Fibroblast of skin of abdomen (primary cell): ENCODE results near the gene MCAT.
"Not testable (repeated sequence)": the region's sequence is repeated elsewhere in the genome, so short reads cannot be mapped to it uniquely, and the experiment has no call there.

Experiments
- DNase-seq: peaks from one replicate; pipeline ENCODE4 v3.0.0-alpha.2; 2013

The MCAT gene

DNA sequence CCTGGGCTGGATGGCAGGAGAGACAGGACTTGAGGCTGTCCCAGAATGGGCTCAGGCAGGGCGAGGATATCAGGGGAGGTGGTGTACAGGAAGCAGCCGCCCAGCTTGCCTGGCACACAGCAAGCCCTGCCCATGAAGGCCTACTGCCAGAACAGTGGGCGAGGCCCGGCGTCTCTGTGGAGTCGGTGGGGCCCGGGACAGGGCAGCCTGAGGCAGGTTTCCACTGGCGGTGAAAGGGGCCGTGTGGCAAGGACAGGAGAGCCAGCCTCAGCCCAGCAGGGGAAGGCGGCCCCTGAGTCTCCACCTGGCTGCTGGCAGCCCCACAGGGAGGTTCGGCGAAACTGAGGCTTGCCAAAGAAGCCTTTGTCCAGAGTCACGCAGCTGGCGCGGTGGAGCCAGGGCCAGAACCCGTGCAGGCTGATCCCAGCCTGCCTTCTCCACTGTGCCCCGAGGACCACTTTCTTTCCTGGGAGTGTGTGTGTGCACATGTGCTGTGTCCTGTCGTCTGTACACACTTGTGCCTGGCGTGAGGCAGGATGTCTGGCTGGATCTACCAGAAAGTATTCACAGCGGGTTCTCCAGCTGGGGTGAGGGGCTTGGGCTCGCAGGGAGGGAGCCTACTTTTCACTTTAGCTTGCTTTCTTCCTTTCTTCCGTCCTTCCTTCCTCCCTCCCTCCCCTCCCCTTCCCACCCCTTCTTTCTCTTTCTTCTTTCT lies 9.3 kb upstream of the MCAT start:
- peak; percentile 30 for DNase-seq

DNA sequence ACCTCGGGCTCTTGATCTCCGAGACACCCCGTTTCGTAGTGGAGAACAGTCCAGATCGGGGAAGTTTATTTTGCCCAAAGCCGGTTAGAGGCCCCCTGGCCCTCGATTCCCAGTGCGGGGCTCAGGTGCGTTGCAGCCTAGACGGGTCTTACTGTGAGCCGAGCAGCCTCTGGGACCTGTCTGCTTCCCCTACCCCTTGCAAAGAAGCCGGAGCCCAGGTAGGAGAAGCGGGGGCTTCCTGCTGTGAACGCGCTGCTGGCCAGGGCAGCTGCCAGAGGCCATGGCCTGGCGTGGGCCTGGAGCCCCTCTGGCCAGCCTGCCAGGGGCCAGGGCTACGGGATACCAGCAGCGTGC lies 8.8 kb upstream of the MCAT start:
- DNase-seq, result no peak

DNA sequence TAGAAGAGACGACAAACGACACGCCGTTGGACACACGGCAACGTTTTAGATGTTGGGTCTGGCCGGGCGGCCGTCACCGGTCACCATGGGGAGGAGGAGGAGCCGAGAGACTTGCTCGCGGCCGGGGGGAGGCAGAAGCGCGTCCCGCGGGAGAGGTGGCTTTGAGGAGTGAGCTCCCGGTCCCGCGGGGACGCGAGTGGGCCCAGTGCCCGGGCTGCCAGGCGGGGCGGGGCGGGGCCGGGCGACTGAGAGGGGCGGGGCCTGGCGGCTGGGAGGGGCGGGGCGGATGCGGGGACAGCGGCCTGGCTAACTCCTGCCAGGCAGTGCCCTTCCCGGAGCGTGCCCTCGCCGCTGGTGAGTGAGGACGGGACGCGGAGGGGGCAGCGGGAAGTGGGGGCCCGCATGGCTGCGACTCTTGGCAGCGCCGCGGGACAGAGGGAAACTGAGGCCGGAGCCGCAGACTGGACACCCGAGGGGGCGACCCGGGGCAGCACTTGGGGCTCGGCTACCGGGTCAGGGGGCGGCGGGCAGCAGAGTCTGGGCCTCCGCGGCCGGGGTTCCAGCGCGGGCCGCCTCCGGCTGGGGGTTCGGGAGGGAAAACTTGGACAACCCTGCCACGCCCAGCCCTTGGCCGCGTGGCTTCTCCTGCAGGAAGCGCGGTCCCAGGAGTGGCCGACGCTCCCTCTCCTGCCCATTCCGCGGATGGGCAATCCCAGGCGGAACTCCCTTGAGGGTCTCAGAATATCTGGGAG lies 8.2 kb upstream of the MCAT start, which contains the start of gene TSPO:
TSPO (plus strand) TSS at position 309 of the 752 bp plus-strand sequence. CDS start 7,680 bp downstream, outside the sequence.
- peak; percentile 51 for DNase-seq

DNA sequence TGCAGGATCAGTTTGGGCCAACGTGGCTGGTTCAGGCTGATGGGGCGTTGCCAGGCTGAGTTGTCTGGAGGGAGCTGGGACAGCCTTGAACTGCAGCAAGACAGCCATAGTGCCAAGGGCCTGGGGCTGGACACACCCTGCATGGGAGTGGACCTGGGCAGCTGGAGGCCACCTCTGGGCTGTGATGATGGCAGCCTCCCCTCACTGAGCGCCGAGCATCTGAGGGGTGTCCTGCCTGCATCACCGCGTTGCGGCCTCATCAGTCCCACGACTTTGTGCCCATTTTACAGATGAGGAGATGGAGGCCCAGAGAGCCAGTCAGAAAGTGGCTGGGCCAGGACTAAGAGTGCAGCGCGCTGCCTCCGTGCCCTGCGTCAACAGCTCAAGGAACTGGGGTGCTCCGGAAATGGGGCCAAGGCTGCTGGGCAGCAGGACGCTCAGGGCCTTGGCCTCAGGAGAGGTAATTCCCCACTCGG lies 7.6 kb upstream of the MCAT start:
- DNase-seq, result no peak

DNA sequence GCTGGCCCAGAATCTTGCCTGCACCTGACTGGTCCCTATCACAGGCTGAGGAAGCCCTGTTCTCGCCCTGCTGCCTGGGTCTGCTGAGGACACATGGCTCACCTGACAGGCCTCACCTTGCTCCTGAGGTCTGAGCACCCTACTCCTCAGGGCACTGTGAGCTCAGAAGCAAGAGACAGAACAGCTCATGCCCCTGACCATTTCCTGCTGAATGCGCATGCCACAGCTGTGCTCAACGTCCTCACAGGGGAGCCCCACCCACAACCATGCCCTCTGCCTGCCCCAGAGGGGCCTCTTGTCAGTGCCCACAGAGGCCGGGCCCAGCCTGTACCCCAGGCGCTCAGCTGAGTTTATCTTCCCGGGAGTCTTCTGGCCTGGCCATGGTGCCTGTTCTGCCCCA lies 5.4 kb upstream of the MCAT start:
- no peak for DNase-seq

DNA sequence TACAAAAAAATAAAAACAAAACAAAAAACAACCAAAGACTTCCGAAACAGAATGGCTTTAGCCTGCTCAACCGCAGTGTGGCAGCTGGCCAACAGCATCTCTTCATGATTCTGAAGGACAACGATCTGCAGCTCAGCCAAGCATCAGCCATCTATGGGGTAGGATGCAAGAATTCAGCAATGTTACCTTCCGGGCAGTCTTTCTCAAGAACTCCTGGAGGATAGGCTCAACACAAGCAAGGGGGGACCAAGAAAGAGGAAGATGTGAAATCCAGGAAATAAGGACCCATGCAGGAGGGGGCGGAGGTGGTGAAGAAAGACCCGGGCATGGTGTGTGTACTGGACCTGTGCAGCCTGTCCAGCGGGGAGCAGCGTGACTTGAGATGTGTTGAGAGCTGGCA lies 4.6 kb upstream of the MCAT start:
- no peak for DNase-seq

DNA sequence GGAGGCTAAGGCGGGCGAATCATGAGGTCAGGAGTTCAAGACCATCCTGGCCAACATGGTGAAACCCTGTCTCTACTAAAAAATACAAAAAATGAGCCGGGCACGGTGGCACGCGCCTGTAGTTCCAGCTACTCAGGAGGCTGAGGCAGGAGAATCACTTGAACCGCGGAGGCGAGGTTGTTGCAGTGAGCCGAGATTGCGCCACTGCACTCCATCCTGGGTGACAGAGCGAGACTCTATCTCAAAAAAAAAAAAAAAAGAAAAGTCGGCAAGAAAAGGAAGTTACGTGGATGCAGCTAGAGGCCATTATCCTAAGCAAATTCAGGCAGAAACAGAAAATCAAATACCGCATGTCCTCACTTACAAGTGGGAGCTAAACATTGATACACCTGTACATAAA lies 3.1 kb upstream of the MCAT start:
- not testable (repeated sequence) for DNase-seq

DNA sequence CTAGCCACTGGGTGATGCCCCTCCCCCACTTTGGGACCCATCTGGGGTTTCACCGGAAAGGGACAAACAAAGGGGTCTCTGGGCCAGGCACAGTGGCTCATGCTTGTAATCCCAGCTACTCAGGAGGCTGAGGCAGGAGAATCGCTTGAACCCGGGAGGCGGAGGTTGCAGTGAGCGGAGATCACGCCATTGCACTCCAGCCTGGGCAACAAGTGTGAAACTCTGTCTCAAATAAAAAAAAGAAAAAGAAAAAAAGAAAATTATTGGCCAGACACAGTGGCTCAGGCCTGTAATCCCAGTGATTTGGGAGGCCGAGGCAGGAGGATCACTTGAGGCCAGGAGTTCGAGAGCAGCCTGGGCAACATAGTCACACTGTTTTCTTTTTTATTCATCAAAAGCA lies 2.2 kb upstream of the MCAT start:
- not testable (repeated sequence) for DNase-seq

DNA sequence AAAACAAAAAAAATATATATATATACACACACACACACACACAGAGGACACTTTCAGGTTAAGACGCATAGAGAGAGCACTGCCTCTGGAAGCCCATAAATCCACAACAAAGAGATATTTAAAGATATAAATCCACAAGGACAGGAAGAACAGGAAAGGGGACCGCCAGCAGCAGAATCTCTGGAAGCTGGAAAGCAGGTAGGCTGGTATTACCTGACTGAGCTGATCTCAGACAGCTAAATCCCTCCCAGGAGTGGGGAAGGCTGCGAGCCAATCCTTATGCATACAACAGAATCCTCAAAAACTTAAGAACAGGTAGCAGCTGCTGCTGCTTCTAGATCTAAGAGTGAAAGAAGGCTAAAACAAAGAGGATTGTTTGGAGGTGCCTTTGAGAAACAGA lies 1.8 kb upstream of the MCAT start:
- no peak for DNase-seq

DNA sequence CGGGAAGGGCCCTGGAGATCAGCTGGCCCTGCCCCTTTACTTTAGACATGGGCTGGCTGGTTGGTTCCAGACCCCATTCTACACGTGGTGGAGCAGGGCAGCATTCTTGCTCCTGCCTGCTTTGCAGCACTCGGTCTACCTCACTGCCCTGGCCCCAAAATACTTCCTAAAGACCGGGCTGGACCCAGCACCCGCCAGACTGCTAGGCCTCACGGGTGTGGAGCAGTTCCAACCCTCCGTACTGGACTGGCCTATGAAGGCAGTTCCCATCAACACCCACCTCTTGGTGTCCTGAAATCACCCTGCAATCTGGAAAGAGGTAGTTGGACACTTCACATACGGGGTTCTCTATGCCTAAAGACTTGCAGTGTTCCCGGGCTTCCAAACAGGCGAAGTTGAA lies 6.4 kb downstream of the MCAT start:
- DNase-seq, result no peak

DNA sequence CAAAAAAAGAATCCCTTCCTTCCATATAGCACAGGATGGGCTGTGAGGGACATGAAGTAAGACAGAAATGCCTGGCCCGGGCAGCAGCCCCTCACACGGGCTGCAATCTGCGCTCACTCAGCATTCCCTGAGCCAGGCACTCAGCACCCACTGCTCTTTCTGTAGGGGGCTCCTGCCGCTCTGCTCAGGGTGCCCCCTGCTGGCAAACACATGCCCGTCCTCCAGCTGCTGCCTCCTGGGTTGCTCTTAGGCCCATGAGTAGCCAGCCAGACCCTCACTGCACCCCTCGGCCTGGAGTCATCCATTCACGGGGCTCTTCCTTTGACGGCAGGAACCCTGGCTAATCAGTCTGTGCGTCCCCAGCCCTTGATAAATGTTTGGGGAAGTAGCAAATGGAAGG lies 6.9 kb downstream of the MCAT start:
- DNase-seq, result peak; percentile 17

DNA sequence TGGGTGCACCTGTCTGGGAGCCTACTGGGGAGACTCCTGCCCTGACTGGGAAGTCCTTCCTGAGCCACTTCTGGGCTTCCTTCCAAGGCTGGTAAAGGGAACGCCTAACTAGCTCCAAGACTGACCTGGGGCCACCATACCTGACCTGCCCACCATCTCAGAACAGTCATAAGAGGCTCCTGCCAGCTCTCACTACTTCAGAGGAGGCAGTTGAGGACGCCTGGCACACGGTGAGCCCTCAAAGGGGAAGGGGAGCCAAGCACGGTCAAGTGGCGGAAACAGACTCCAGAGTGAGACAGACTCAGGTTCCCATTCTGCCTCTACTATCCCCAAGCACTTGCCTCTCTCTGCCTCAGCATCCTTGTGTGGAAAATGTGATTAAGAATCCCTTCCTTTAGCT lies 7.6 kb downstream of the MCAT start:
- DNase-seq, result no peak

DNA sequence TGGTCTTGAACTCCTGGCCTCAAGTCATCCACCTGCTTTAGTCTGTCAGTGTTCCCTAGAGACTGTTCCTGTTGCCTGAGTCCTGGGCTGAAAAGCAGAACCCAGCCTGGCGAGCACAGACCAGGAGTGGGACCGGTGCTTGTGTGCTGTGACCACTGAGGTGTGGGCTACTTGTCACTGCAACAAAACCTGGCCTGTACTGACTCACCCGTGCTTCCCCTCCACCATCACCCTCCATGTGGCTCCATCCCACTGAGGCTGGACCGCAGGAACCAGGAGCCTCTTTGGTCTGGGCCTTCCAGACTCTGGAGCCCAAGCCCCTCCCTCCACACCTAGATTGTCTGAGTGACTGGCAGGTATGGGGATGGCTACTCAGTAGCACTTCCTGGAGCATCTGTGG lies 8.6 kb downstream of the MCAT start:
- no peak for DNase-seq

DNA sequence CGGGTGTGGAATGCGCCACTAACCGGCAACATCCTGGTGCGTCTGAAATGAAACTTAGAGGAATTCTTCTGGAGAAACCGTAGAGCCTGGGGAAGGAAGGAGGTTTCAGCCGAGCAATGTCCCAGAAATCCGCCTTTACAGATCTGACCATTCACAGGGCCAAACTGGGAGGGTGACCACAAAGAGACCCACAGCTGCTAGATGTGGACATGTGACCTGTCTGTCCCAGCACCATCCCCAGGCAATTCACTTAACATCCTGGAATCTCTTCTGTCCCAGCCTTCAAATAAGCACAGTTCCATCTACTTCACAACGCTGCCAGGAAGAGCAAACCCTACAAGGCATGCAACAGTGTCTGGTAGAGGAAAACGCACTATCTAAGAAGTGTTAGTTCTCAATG lies 9.8 kb downstream of the MCAT start:
- no peak for DNase-seq

DNA sequence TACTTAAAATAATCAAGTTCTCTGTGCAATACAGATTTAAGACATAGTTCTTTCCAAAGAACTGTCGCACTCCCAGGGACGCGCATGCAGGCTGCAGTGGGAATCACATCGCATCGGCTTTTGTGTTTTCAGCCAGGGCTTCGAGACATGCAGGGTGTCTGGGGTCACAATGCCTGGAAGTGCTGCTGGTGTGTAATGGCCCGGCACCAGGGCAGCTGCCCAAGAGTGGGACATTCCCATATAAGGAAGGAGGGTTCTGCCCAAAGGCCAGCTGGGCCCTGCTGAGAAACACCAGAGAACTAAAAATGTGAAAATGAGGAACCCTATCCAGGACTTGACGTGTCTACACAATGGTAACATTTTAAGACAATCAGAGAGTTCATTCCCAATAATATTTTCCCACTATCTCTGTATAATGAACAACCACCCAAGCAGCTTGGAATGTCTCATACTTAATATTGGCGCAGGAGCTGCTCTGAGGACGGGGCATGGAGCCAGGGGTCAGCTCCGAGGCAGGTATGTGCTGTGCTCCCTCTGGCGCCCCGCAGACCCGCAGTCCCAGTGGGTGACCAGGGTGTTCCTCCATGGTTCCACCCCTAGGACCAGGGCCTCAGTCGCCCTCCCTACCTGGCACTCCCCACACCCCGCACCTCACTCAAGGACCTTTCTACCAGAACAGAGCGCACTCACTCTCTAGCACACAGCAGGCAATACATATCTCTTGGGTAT lies 11.3 kb downstream of the MCAT start:
- DNase-seq, result no peak

DNA sequence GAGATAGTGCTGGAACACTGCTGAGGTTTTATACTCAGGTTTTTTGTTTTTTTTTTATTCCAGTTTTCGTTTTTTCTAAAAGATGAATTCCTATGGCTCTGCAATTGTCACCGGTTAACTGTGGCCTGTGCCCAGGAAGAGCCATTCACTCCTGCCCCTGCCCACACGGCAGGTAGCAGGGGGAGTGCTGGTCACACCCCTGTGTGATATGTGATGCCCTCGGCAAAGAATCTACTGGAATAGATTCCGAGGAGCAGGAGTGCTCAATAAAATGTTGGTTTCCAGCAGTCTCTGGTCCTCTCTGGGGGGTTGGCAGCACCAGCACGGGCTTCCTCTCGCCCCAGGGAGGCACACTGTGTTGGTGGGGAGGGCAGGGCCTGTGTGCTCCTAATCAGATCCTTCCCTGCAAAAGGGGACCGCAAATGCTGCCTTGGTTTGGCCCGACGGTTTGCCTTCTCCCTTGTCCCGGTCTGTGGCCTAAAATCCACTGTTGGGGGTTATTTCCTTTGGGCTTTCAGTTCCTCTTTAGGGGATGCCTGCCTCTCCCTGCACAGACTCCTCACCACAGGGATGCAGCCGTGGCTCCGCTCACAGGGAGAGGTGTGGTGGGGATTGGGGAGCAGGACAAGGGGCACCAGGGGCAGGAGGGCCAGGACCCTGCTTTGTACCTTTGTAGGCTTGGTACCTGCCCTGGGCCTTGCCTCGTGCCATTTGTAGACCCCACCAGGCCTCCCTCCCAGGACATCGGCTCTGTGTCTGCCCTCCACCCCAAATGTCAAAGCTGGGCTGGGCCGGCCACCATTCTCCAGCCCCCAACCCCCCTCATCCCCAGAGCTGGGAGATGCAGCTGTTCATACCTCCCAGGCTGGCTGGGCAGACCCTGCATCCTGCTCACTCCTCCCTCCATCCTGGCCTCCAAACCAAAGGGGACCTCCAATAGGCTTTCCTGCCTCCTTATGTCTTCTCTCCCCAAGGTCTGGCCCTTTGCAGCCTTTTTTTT lies 13.5 kb downstream of the MCAT start:
- no peak for DNase-seq

DNA sequence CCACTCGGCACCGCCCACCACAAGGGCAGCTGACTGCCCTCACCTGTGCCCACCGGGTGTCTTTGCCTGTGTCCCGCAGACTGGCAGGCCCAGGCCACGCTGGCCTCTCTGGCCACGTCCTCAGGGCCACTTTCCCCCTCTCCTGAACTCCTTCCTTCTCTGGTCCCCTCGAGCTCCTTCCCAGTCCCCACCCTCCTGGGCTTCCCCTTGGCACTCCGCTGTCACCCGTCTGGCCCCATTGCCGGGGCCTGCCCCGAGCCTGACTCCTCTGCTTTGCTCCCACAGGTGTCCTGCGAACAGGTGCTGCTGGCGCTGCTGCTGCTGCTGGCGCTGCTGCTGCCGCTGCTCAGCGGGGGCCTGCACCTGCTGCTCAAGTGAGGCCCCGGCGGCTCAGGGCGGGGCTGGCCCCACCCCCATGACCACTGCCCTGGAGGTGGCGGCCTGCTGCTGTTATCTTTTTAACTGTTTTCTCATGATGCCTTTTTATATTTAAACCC lies 14.2 kb downstream of the MCAT start:
- no peak for DNase-seq

DNA sequence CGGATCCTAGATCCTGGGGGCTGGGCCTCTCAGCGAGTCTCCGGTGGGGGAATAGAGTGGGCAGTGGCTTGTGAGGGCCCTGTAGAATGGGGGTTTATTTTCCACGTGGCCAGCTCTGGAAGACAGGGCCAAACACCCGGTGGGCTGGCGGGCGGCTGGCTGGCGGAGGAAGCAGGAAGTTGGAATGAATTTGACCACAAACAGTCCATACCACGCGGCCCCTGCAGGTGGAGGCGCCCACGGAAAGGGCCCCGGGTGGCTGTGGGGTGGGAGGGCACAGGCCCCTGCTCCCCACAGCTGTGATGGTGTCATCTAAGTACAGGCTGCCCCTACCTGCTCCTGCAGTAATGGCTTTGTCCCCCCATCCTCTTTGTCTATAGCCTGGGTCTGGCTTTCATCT lies 15.1 kb downstream of the MCAT start:
- no peak for DNase-seq

DNA sequence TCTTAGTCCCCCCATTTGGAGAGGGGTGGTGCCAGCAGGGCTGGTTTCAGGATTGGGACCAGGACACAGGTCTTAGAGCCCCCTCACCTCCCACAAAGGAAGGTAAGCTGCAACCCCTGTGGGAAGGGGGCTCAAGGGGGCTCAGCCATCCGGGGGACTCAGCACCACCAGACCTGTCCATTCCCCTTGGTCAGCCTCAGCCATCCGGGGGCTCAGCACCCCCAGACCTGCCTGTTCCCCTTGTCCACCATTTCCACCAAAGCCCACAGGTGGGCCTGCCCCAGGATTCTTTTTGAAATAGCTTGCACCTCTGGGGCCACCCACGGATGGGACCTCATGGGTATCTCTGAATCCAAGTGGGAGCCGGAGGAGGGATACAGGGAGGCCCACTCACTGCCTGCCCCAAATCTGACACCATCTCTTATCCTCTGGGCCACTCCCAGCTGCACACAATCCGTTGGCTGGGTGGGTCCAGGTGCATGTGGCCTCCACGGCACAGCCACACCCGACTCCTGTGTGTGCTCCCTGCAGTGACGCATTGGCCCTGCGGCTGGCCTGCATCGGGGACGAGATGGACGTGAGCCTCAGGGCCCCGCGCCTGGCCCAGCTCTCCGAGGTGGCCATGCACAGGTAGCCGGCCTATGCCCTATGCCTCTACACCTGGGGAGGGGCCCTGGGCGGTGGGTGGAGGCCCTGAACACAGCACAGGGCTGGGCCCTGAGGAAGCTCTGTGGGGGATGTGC lies 15.9 kb downstream of the MCAT start:
- no peak for DNase-seq

DNA sequence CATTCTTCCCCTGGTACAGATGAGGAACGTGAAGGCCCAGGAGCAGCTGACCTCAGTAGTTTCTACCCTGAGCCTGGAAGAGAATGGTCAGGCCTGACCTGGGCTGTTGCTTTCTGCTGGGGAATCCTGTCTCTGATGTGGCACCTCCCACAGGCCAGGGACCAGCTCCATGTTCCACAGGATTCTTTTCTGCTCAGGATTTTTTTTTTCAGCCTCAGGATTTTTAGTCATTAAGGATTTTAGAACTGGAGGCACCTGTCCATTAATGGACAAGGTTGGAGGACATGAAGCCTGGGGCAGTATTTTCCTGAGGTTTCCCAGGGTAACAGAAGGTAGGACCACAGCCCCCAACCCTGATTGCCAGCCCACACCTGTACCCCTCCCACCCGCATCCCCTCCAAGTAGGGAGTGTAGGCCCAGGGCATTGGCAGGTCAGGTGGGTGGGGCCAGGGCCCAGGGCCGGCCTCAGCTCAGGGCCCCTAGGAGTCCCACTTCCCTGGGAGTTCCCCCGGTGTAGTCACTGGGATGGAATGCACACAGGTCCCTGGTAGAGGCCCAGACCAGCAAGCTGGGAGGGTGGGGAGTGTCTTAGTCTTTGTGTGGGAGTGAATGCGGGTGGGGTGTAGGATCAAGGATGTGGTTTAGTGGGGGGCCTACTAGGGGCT lies 16.6 kb downstream of the MCAT start:
- peak; percentile 78 for DNase-seq

DNA sequence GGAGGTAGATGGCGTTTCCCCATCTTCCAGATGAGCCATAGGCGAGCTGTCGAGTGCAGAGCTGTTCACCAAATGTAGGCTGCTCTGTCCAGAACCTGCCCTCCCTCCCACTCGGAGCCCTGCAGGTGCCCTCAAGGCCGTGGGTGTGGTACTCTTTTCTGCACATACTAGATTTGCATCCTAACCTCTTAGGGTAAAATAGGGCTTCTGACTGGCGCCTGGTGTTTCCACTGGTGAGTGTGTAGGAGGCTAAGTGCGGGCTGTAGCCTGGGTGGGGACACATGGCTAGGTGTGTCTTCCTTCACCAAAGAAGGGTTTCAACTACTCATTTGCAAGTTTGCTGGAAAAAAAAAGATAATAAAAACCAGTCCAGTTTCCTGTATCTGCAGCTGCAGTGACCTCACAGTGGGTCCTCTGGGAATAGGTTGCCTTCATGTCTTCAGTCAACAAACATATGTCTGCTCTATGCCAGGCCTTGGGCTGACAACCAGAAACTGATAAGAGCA lies 24.2 kb downstream of the MCAT start:
- no peak for DNase-seq
